Measurements from ENCODE around the gene HOXC12. TPM values are rescaled to one million over a fixed set of nuclear protein-coding genes. Genes with fewer than 3 reads are reported as not detected.

The HOXC12 gene
- total RNA-seq, 3 donors from 2014 or later: not detected

- ATAC-seq (no peak), DNase-seq (peak in 1 of 3 donors; percentile 47)
- Histone ChIP-seq H3K9me3 (no peaks in the 10 kb centered on the region), H3K4me1 (ENCODE audit: low read depth) (peaks cover 10% of the 10 kb centered on the region), H3K4me3 (no peak overlapping the region), H3K36me3 (ENCODE audit: low read depth) (no peaks in the 10 kb centered on the region)
- intact Hi-C loops (cut with DNase I, micrococcal nuclease): loop anchor here (5.0 kb wide), 2 partner anchors 187 to 197 kb away; no protein-coding TSS in a partner anchor
- no peak for TF ChIP-seq CTCF (IDR thresholded peaks at IDR 0.05)
These were observed 50.3 kb downstream of the HOXC12 start for GRCh38 chr12:54004841-54005530.

GRCh38 chr12:54005531-54005852, 50.8 kb downstream of the HOXC12 start:
- H3K36me3 ChIP-seq (ENCODE audit: low read depth): no peaks in the 10 kb centered on the region
- H3K9me3 ChIP-seq: no peaks in the 10 kb centered on the region
- intact Hi-C loops (cut with DNase I, micrococcal nuclease): loop anchor here (5.0 kb wide), 2 partner anchors 187 to 197 kb away; no protein-coding TSS in a partner anchor
- DNase-seq (peak in 1 of 3 donors; percentile 47), ATAC-seq (no peak)
- TF ChIP-seq CTCF (IDR thresholded peaks at IDR 0.05): no peak
- peaks cover 5% of the 10 kb centered on the region for H3K4me1 ChIP-seq (ENCODE audit: low read depth)
- no peak overlapping the region for H3K4me3 ChIP-seq

GRCh38 chr12:54005853-54006558, 51.3 kb downstream of the HOXC12 start:
- peaks cover 5% of the 10 kb centered on the region for H3K4me1 ChIP-seq (ENCODE audit: low read depth)
- ATAC-seq: peak; percentile 93
- peak; percentile 73 for TF ChIP-seq CTCF (IDR thresholded peaks at IDR 0.05)
- no peaks in the 10 kb centered on the region for H3K9me3 ChIP-seq
- peak; percentile 82 to 91 (median 89) for DNase-seq
- H3K36me3 ChIP-seq (ENCODE audit: low read depth): no peaks in the 10 kb centered on the region
- intact Hi-C loops (cut with DNase I, micrococcal nuclease): loop anchor here (5.0 kb wide), 2 partner anchors 186 to 196 kb away; no protein-coding TSS in a partner anchor
- H3K4me3 ChIP-seq: no peak overlapping the region

- intact Hi-C loops (cut with DNase I, micrococcal nuclease): loop anchor here (5.0 kb wide), 2 partner anchors 186 to 196 kb away; no protein-coding TSS in a partner anchor
- TF ChIP-seq CTCF (IDR thresholded peaks at IDR 0.05): no peak
- DNase-seq (peak in 1 of 3 donors; percentile 36), ATAC-seq (no peak)
- H3K36me3 ChIP-seq (ENCODE audit: low read depth): no peaks in the 10 kb centered on the region
- no peaks in the 10 kb centered on the region for H3K9me3 ChIP-seq
- peaks cover 9% of the 10 kb centered on the region for H3K4me1 ChIP-seq (ENCODE audit: low read depth)
- H3K4me3 ChIP-seq: no peak overlapping the region
These were observed 52.0 kb downstream of the HOXC12 start for GRCh38 chr12:54006559-54007220.

- intact Hi-C loops (cut with DNase I, micrococcal nuclease): loop anchor here (5.0 kb wide), 2 partner anchors 185 to 195 kb away; no protein-coding TSS in a partner anchor
These were observed 53.0 kb downstream of the HOXC12 start for GRCh38 chr12:54007538-54008259.

More at GRCh38 chr12:54007538-54008259, 53.0 kb downstream of the HOXC12 start:
- no peak for TF ChIP-seq CTCF (IDR thresholded peaks at IDR 0.05)
- no peak for ATAC-seq
- Histone ChIP-seq H3K9me3 (no peaks in the 10 kb centered on the region), H3K36me3 (ENCODE audit: low read depth) (no peaks in the 10 kb centered on the region), H3K4me1 (ENCODE audit: low read depth) (peaks cover 9% of the 10 kb centered on the region), H3K4me3 (no peak overlapping the region)
- DNase-seq: no peak

All from mucosa of descending colon (tissue), 3 donors.